DOHH2 (cell line): ENCODE data around the gene SH3RF3.

Experiments used
- H3F3A ChIP-seq: fragments of 200-600 bp; sonication (generic), shearing (Covaris generic); 2 replicates; pipeline ENCODE4 v1.6.0; 2016; ENCODE audit warnings: antibody characterized with exemption, mild to moderate bottlenecking; ENCODE audit not compliant: control insufficient read depth, insufficient read depth
- H3K27ac ChIP-seq: fragments of 200-600 bp; sonication (generic); 2 replicates; pipeline ENCODE4 v1.5.1; 2014; ENCODE audit warnings: low read depth, mild to moderate bottlenecking, low read length, moderate library complexity
- H3K27me3 ChIP-seq: fragments of 200-600 bp; sonication (generic); 2 replicates; pipeline ENCODE4 v1.6.1; 2014; ENCODE audit warnings: mild to moderate bottlenecking, low read length, mixed read lengths; ENCODE audit not compliant: control insufficient read depth
- H3K36me3 ChIP-seq: fragments of 200-600 bp; sonication (generic); 2 replicates; pipeline ENCODE4 v1.6.1; 2014; ENCODE audit warnings: mild to moderate bottlenecking, low read length, moderate library complexity, mixed read lengths; ENCODE audit not compliant: control insufficient read depth
- H3K4me1 ChIP-seq: fragments of 200-600 bp; sonication (generic); 2 replicates; pipeline ENCODE4 v1.6.1; 2014; ENCODE audit warnings: mild to moderate bottlenecking, low read length, mixed read lengths; ENCODE audit not compliant: control insufficient read depth
- H3K4me2 ChIP-seq: fragments of 200-600 bp; sonication (generic); 2 replicates; pipeline ENCODE4 v1.6.0; 2014; ENCODE audit warnings: mild to moderate bottlenecking, low read length, moderate library complexity
- H3K4me3 ChIP-seq: fragments of 200-600 bp; sonication (generic); 2 replicates; pipeline ENCODE4 v1.5.1; 2014; ENCODE audit warnings: mild to moderate bottlenecking, low read length, mixed read lengths
- H3K79me2 ChIP-seq: fragments of 200-600 bp; sonication (generic); 2 replicates; pipeline ENCODE4 v1.6.1; 2014; ENCODE audit warnings: mild to moderate bottlenecking, low read length, mixed read lengths; ENCODE audit not compliant: control insufficient read depth
- H3K9me2 ChIP-seq: fragments of 200-600 bp; sonication (generic); replicated peaks from 2 replicates; pipeline ENCODE4 v1.6.1; 2014; ENCODE audit warnings: mild to moderate bottlenecking, low read length, mixed read lengths; ENCODE audit not compliant: control insufficient read depth
- H3K9me3 ChIP-seq: fragments of 200-600 bp; sonication (generic); 2 replicates; pipeline ENCODE4 v1.6.1; 2014; ENCODE audit warnings: antibody characterized with exemption, low read length, mixed read lengths; ENCODE audit not compliant: control insufficient read depth, insufficient read depth
- H4K20me1 ChIP-seq: fragments of 200-600 bp; sonication (generic); 2 replicates; pipeline ENCODE4 v1.6.0; 2014; ENCODE audit warnings: low read depth, mild to moderate bottlenecking, antibody characterized with exemption, low read length, moderate library complexity; ENCODE audit not compliant: control insufficient read depth, insufficient read depth
- CTCF ChIP-seq: fragments of 200-600 bp; sonication (generic); IDR thresholded peaks from one replicate; pipeline ENCODE4 v1.5.1; 2014; ENCODE audit warnings: antibody characterized with exemption, mild to moderate bottlenecking, low read depth, low read length; ENCODE audit not compliant: poor library complexity, severe bottlenecking
- EZH2phosphoT487 ChIP-seq: fragments of 200-600 bp; sonication (generic); IDR thresholded peaks from 2 replicates; pipeline ENCODE4 v1.6.1; 2017; ENCODE audit warnings: borderline replicate concordance, mild to moderate bottlenecking, antibody characterized with exemption, low read length, moderate library complexity, mixed read lengths

SH3RF3 gene

DNA sequence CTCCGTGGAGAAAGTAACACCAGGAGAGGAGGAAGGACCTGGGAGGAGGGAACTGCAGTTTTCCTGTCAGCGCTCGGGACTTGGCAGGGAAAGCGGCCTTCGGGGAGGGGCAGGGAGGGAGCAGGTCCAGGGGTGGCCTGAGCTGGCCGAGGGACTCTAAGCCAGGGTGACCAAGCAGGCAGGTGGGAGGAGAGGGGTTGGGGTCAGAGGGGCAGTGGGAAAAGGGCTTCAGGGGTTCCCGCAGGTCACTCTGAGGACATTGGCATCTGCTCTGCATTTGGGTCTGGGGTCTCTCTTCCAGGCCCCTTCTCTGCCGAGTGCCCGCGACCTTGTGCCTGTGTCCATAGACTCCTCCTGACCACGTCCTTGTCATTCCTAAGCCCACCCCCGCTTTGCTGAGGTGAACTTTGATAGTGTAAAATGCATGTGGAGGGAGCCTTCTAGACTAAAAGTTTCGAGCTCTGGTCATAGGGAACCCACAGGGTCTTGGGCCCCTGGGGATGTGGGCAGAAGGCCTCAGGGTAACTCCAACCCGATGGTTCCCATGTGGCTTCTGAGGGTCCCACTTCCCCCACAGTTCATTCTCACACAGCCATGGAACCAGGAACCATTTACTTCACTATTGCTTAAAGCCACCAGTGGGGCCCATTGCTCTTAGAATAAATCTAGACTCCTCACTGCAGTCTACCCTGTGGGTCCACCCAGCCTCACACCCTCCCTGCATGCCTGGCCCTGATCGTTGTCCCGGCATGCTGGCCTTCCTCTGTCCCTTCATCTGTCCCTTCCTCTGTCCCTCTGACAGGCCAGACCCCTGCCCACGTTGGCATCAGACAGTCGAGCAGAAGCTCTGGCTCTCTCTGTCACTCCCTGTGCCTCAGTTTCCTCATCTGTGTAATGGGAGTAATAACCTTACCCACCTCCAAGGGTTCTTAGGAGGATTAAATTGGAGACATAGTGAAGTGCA lies 255.6 kb downstream of the SH3RF3 start:
- no peaks in the 10 kb centered on the region for H3K9me3 ChIP-seq
- no peaks in the 10 kb centered on the region for H3K9me2 ChIP-seq
- no peaks in the 10 kb centered on the region for H3K27me3 ChIP-seq
- H4K20me1 ChIP-seq: no peaks in the 10 kb centered on the region
- TF ChIP-seq CTCF: no peak
- no peaks in the 10 kb centered on the region for H3F3A ChIP-seq
- H3K79me2 ChIP-seq: no peaks in the 10 kb centered on the region
- no peak overlapping the region for H3K27ac ChIP-seq
- no peaks in the 10 kb centered on the region for H3K36me3 ChIP-seq
- H3K4me3 ChIP-seq: no peak overlapping the region
- H3K4me1 ChIP-seq: no peaks in the 10 kb centered on the region
- no peak overlapping the region for H3K4me2 ChIP-seq

- no peaks in the 10 kb centered on the region for H3K9me2 ChIP-seq
- no peak overlapping the region for H3K4me2 ChIP-seq
- TF ChIP-seq CTCF (no peak), EZH2phosphoT487 (no peak)
- H3K27ac ChIP-seq: no peak overlapping the region
- H3K9me3 ChIP-seq: no peaks in the 10 kb centered on the region
- H3K4me1 ChIP-seq: no peaks in the 10 kb centered on the region
- no peaks in the 10 kb centered on the region for H3F3A ChIP-seq
- H3K36me3 ChIP-seq: no peaks in the 10 kb centered on the region
- no peaks in the 10 kb centered on the region for H3K79me2 ChIP-seq
- H3K27me3 ChIP-seq: no peaks in the 10 kb centered on the region
- no peak overlapping the region for H3K4me3 ChIP-seq
- H4K20me1 ChIP-seq: no peaks in the 10 kb centered on the region
Measured at GRCh38 chr2:109385506-109385905, 256.5 kb downstream of the SH3RF3 start.

DNA sequence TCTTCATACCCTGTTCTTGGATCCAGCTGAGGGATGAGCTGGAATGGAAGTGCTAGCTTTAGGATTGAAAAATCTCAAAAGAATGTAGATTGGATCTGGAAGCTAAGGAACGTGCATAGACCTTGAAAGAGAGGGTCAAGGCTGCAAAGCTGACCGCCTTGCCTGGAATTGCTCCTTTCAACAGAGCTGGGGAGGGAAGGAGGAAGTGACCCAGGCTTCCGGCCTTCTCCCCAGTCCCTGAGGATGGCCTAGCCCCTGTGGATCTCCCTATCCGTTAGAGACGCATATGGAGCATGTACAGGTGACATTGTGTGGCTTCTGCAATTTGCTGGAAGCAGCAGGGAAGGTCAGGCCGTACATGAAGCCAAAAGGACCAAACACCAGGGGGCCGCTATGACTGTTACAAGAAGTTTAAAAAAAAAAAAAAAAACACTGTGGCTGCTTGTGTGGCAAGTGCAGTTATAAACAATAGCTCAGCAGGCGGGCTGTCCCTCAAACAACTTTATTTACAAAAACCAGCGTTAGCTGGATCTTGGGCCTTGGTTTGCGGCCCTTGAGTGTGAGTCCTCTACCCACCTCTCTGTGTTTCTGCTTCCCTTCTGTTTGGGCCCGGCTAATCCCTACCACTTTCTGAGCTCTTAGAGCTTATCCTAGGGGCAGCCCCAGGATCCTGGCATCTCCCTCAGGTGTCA lies 257.1 kb downstream of the SH3RF3 start:
- TF ChIP-seq EZH2phosphoT487: no peak
- TF ChIP-seq CTCF: no peak
- Histone ChIP-seq H3K79me2 (no peaks in the 10 kb centered on the region), H3K9me2 (no peaks in the 10 kb centered on the region), H3F3A (no peaks in the 10 kb centered on the region), H3K4me2 (no peak overlapping the region), H3K4me1 (no peaks in the 10 kb centered on the region), H3K36me3 (no peaks in the 10 kb centered on the region), H3K27ac (no peak overlapping the region), H3K27me3 (no peaks in the 10 kb centered on the region), H3K4me3 (no peak overlapping the region), H4K20me1 (no peaks in the 10 kb centered on the region), H3K9me3 (no peaks in the 10 kb centered on the region)
